Kidney (tissue), 14 donors: ENCODE data around the gene ZNF266. TPM values are rescaled to one million over a fixed set of nuclear protein-coding genes. Genes with fewer than 3 reads are reported as not detected.

Experiments used
- DNase-seq, 5 donors: peaks; one replicate each; pipeline ENCODE4 v3.0.0-alpha.2; 2013 to 2020
- FAIRE-seq: peaks from 2 replicates; lab custom pipeline; 2012; peaks lifted over from hg19 to GRCh38; lab: Jason Lieb, UNC
- H3K27ac ChIP-seq, 2 donors: one replicate each; pipeline ENCODE4 v1.7.0; 2013; ENCODE audit warnings: low read depth in 2 of 2, low read length in 2 of 2, inconsistent platforms in 1 of 2
- H3K27me3 ChIP-seq: one replicate; pipeline ENCODE4 v1.7.1; 2013; ENCODE audit warnings: low read length, inconsistent platforms; ENCODE audit not compliant: control insufficient read depth, insufficient read depth
- H3K36me3 ChIP-seq, 3 donors: one replicate each; pipeline versions ENCODE4 v1.7.0 to v1.7.1; 2013; ENCODE audit warnings: low read length in 3 of 3, control low read depth in 1 of 3, inconsistent platforms in 1 of 3; ENCODE audit not compliant: insufficient read depth in 3 of 3, control insufficient read depth in 2 of 3
- H3K4me1 ChIP-seq, 3 donors: one replicate each; pipeline versions ENCODE4 v1.7.0 to v1.7.1; 2013; ENCODE audit warnings: low read length in 3 of 3, inconsistent platforms in 1 of 3, low read depth in 1 of 3; ENCODE audit not compliant: control insufficient read depth in 2 of 3, insufficient read depth in 2 of 3
- H3K4me3 ChIP-seq, 3 donors: one replicate each; pipeline versions ENCODE4 v1.7.0 to v1.8.1; 2013; ENCODE audit warnings: low read length in 3 of 3, control low read depth in 1 of 3, inconsistent platforms in 1 of 3
- H3K9ac ChIP-seq, 3 donors: one replicate each; pipeline versions ENCODE4 v1.7.0 to v1.7.1; 2013; ENCODE audit warnings: low read length in 3 of 3, control low read depth in 1 of 3, inconsistent platforms in 1 of 3
- H3K9me3 ChIP-seq, 3 donors: one replicate each; pipeline versions ENCODE4 v1.7.0 to v1.7.1; 2013; ENCODE audit warnings: low read length in 3 of 3, control low read depth in 1 of 3, inconsistent platforms in 1 of 3; ENCODE audit not compliant: control insufficient read depth in 2 of 3, insufficient read depth in 1 of 3
- intact Hi-C: fragments of 100-400 bp; cut with DNase I; formaldehyde crosslinking; loops from one replicate; pipeline ENCODE4 v1.11.1; 2022
- polyA plus RNA-seq: library from polyadenylated mRNA; stranded (reverse); fragments of 350-450 nt; fragmentation: Illumina TruSeq; extraction: RNeasy Lipid Tissue Mini Kit (QIAGEN cat#74804); gene quantifications from one replicate; pipeline ENCODE4 v1.2.3, GENCODE V29; 2014; ENCODE audit warnings: low read depth, low replicate concordance; ENCODE audit not compliant: insufficient read depth
- total RNA-seq: library from RNA; stranded (reverse); fragmentation: NEBNext Ultra II Directional; extraction: Animal tissue kit (Norgen Biotek cat#: 25700); gene quantifications from one replicate; pipeline ENCODE4 v1.2.1, GENCODE V29; 2021
- TF ChIP-seq, protein P1 (sequence below): IDR thresholded peaks from 3 replicates; pipeline ENCODE4 v1.5.1; 2012; ENCODE audit warnings: mild to moderate bottlenecking, moderate library complexity, borderline replicate concordance; ENCODE audit not compliant: insufficient read depth; ENCODE audit errors: extremely low read depth
- donor health status: control.
- donor health status: control.
- donor health status: control.
- donor health status: control.
- donor health status: control.
- donor health status: DM: yes; HTN: yes; CAD: no.
- donor health status: Normal renal cell carcinoma (clear cell type).

Gene ZNF266
- total and polyA plus RNA-seq, 2 donors from 2014 or later, result 8.4 to 31.4 TPM

DNA sequence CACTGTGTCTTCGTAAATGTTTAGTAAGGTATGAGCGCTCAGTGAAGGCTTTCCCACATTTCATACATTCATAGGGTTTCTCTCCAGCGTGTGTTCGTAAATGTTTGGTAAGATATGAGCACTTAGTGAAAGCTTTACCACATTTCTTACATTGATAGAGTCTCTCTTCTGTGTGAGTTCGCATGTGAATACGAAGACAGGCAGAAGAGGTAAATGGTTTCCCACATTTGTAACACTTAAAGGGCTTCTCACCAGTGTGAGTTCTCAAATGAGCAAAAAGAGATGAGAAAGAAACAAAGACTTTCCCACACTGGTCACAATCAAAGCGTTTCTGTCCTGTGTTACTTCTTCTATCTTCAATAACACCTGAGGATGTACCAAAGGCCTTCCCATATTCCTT is 31.8 kb upstream of the ZNF266 start:
- Histone ChIP-seq H3K4me3 (no peak overlapping the region), H3K27ac (no peak overlapping the region), H3K9ac (no peak overlapping the region), H3K9me3 (peaks cover 0 to 55% (median 10%) of the 10 kb centered on the region in 3 donors), H3K36me3 (no peaks in the 10 kb centered on the region), H3K4me1 (no peaks in the 10 kb centered on the region), H3K27me3 (no peaks in the 10 kb centered on the region)
- TF ChIP-seq, protein P1, sequence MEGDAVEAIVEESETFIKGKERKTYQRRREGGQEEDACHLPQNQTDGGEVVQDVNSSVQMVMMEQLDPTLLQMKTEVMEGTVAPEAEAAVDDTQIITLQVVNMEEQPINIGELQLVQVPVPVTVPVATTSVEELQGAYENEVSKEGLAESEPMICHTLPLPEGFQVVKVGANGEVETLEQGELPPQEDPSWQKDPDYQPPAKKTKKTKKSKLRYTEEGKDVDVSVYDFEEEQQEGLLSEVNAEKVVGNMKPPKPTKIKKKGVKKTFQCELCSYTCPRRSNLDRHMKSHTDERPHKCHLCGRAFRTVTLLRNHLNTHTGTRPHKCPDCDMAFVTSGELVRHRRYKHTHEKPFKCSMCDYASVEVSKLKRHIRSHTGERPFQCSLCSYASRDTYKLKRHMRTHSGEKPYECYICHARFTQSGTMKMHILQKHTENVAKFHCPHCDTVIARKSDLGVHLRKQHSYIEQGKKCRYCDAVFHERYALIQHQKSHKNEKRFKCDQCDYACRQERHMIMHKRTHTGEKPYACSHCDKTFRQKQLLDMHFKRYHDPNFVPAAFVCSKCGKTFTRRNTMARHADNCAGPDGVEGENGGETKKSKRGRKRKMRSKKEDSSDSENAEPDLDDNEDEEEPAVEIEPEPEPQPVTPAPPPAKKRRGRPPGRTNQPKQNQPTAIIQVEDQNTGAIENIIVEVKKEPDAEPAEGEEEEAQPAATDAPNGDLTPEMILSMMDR, result no peak
- intact Hi-C loops, result no loop called here
- no peak for FAIRE-seq
- DNase-seq, result no peak

DNA sequence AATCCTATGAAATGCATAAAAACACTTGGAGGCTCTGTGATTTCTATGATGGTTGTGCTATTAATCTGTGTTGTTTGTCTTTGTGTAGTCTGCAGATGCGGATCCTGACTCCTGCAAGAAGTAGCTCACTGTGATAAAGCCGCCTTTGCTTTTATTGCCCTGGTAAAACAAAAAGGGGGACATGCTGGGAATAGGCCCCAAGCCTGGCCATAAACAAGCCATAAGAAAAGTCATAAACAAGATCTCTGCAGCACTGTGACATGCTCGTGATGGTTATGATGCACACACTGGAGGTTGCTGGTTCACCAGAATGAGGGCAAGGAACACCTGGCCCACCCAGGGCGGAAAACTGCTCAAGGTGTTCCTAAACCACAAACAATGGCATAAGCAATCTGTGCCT is 26.6 kb upstream of the ZNF266 start:
- FAIRE-seq, result no peak
- DNase-seq, result no peak
- TF ChIP-seq, protein P1, result no peak
- Histone ChIP-seq H3K4me3 (no peak overlapping the region), H3K27me3 (no peaks in the 10 kb centered on the region), H3K9me3 (peaks cover 0 to 48% (median 11%) of the 10 kb centered on the region in 3 donors), H3K27ac (no peak overlapping the region), H3K4me1 (no peaks in the 10 kb centered on the region), H3K36me3 (no peaks in the 10 kb centered on the region), H3K9ac (no peak overlapping the region)
- intact Hi-C loops, result no loop called here

DNA sequence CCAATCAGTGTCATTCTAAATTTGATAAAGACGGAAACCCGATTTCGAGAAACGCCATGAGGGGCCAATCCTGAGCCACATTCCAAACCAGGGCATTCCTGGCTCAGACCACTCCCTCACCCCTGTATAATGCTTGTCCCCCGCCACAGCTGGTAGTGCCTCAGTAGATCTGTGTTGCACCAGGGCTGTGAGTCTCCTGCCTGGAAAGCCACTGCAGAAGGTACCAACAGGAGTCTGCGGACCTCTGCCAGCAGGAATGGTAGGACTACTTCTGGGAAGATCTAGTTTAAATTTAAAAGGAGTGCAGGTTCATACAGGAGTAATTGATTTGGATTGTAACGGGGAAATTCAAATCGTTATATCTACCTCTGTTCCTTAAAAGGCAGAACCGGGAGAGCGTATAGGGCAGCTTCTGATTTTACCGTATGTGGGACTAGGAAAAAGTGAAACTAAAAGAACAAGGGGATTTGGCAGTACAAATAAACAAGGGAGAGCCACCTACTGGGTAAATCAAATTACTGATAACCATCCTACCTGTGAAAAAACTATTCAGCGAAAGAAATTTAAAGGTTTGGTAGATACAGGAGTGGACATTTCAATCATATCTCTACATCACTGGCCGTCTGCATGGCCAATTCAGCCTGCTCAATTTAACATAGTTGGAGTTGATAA is 20.8 kb upstream of the ZNF266 start:
- TF ChIP-seq, protein P1, result no peak
- Histone ChIP-seq H3K4me1 (no peaks in the 10 kb centered on the region), H3K27ac (no peak overlapping the region), H3K36me3 (no peaks in the 10 kb centered on the region), H3K9me3 (peaks cover 0 to 56% (median 8%) of the 10 kb centered on the region in 3 donors), H3K9ac (no peak overlapping the region), H3K4me3 (no peak overlapping the region), H3K27me3 (no peaks in the 10 kb centered on the region)
- FAIRE-seq (no peak), DNase-seq (no peak)
- intact Hi-C loops, result no loop called here
